GM13976 (cell line): Measurements from ENCODE around the gene GK2.

Experiments used
- DNase-seq: peaks from one replicate; pipeline ENCODE4 v3.0.0; 2012; ENCODE audit warnings: low spot score
- CTCF ChIP-seq: IDR thresholded peaks from 2 replicates; pipeline ENCODE4 v1.5.1; 2012; ENCODE audit warnings: borderline replicate concordance, mild to moderate bottlenecking; ENCODE audit not compliant: insufficient read depth; ENCODE audit errors: extremely low read depth, missing control alignments, control extremely low read depth
- in situ Hi-C: fragments of 300-500 bp; cut with MboI; formaldehyde crosslinking; loops from one replicate; pipeline ENCODE4 v1.12.0; 2022; ENCODE audit warnings: low sequenced_read_pairs, mixed read lengths, inconsistent platforms; ENCODE audit not compliant: unreplicated experiment

GK2 gene

DNA sequence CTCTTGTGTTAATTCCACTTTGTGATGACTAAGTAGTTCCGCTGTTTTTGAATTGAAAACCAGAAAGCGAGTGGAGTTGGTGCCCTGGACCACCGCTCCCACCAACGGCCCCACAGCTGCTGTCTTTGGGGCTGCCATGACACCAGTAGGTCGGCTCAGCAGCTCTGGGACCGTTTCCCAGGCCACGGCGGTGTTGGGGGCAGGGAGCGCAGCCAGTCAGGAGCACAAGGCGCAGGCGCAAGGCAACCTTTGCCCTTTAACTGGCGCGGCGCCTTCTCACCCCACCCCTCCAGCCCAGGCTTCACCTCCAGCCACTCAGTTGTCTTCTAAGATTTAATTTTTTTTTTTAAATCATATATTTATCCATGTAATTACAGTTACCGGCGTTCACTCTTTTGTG lies at the start of gene GK2:
GK2 (minus strand) TSS at position 166 of the 400 bp plus-strand sequence; CDS start at position 138, 28 bp downstream.
- in situ Hi-C loops: no loop called here
- no peak for DNase-seq
- TF ChIP-seq CTCF: no peak

DNA sequence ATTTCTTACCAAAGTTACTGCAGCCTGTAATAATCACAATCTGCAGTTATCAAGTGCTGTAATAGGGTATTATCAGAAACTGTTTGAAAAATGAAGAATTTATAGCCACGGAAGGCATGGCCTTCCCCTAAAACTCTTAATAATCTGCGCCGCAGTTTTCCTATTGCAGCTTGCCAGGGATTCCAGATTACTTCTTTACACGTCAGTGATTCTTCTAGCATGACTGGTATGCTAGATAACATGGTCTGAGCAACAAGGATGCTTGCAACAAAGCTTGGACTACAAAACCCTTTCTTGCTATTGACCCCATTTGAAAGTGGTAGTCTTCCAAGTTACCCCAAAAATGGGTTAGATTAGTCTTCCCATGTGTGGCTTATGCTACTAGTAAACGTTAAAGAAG lies 47.2 kb upstream of the GK2 start:
- TF ChIP-seq CTCF: no peak
- in situ Hi-C loops: no loop called here
- DNase-seq: no peak

GRCh38 chr4:79454656-79455055 lies 46.6 kb upstream of the GK2 start:
- no peak for TF ChIP-seq CTCF
- no peak for DNase-seq
- in situ Hi-C loops: no loop called here

GRCh38 chr4:79450053-79450452 lies 42.0 kb upstream of the GK2 start:
- TF ChIP-seq CTCF: no peak
- DNase-seq: no peak

DNA sequence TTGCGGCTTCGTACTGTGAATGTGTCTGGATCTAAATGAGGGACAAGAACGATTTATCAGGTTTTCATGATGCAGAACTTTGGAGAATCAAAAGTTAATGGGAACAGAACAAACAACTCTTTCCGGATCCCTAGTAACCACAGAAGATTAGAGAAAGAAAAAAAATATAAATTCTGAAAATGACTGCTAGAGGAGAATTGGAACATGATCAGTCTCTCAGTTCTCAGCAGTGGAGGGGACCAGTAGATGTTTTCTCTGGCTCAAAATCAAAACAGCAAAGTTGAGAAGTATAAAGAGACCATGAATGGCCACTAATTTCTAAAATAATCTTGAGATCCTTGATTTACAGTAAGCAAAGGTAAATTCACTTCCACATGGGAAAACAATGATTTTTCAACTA lies 38.1 kb upstream of the GK2 start:
- TF ChIP-seq CTCF: no peak
- in situ Hi-C loops: no loop called here
- no peak for DNase-seq

More at GRCh38 chr4:79450053-79450452, 42.0 kb upstream of the GK2 start:
- in situ Hi-C loops: no loop called here

- TF ChIP-seq CTCF: no peak
- in situ Hi-C loops: no loop called here
- DNase-seq: no peak
These were observed 37.3 kb upstream of the GK2 start for GRCh38 chr4:79445371-79445781.

DNA sequence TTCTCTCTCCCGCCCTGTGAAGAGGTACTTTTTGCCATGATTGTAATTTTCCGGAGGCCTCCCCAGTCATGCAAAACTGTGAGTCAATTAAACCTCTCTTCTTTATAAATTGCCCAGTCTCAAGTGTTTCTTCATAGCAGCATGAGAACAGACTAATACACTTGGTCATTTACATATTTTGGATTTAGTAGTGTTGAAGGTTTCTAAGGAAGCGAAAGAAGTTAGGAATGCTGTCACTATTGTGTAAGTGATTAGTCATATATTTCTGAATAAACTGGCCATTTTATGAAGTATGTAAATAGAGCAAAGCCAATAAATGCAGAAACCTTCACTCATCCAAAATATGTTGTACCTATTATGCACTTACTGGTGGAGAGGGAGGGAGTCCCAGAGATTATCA lies 34.4 kb upstream of the GK2 start:
- TF ChIP-seq CTCF: no peak
- in situ Hi-C loops: no loop called here
- no peak for DNase-seq
